Vagina (tissue), 2 donors: ENCODE results near the gene TGFB2. TPM values are rescaled to one million over a fixed set of nuclear protein-coding genes. Genes with fewer than 3 reads are reported as not detected.

ENCODE experiments used
- DNase-seq, 2 donors: peaks; one replicate each; pipeline ENCODE4 v3.0.0-alpha.2; 2017; ENCODE audit errors: extremely low spot score in 2 of 2
- H3K27ac ChIP-seq: fragments of 200-600 bp; sonication (generic); one replicate; pipeline ENCODE4 v1.5.1; 2019
- H3K27me3 ChIP-seq: fragments of 200-600 bp; sonication (generic); one replicate; pipeline ENCODE4 v1.5.1; 2019
- H3K36me3 ChIP-seq, 2 donors: fragments of 200-600 bp; sonication (generic); one replicate each; pipeline ENCODE4 v1.5.1; 2017 to 2019
- H3K4me1 ChIP-seq: fragments of 200-600 bp; sonication (generic); one replicate; pipeline ENCODE4 v1.5.1; 2019
- H3K4me3 ChIP-seq, 2 donors: fragments of 200-600 bp; sonication (generic); 1 replicate in 1 of 2; 2 replicates in 1 of 2; pipeline ENCODE4 v1.5.1; 2016 to 2019
- H3K9me3 ChIP-seq: fragments of 200-600 bp; sonication (generic); one replicate; pipeline ENCODE4 v1.5.1; 2019
- CTCF ChIP-seq, 3 experiments: fragments of 450-650 bp in 2 of 3; fragments of 200-600 bp in 1 of 3; sonication (generic) in 1 of 3; IDR thresholded peaks; one replicate each; pipeline ENCODE4 v1.5.1; 2017 to 2019; ENCODE audit warnings: antibody characterized with exemption in 3 of 3, mild to moderate bottlenecking in 2 of 3, moderate library complexity in 2 of 3
- POLR2A ChIP-seq, 2 donors: fragments of 450-650 bp; IDR thresholded peaks; one replicate each; pipeline ENCODE4 v1.6.1; 2017; ENCODE audit warnings: antibody characterized with exemption in 2 of 2, mild to moderate bottlenecking in 2 of 2, moderate library complexity in 2 of 2
- POLR2AphosphoS5 ChIP-seq, 2 donors: sonication (generic); formaldehyde crosslinking; IDR thresholded peaks; one replicate each; pipeline ENCODE4 v1.9.0; 2017; ENCODE audit warnings: antibody characterized with exemption in 2 of 2, mild to moderate bottlenecking in 2 of 2, low read depth in 1 of 2; ENCODE audit not compliant: insufficient read depth in 1 of 2
- intact Hi-C: fragments of 100-400 bp; cut with DNase I; formaldehyde crosslinking; loops from one replicate; pipeline ENCODE4 v1.15.1; 2023
- total RNA-seq: library from RNA; depleted of rRNA; stranded (reverse); fragments of >200 nt; gene quantifications from one replicate; pipeline ENCODE4 v1.2.3, GENCODE V29; 2016

Gene TGFB2
- total RNA-seq, 1 donor from 2014 or later = 16.9 TPM

DNA sequence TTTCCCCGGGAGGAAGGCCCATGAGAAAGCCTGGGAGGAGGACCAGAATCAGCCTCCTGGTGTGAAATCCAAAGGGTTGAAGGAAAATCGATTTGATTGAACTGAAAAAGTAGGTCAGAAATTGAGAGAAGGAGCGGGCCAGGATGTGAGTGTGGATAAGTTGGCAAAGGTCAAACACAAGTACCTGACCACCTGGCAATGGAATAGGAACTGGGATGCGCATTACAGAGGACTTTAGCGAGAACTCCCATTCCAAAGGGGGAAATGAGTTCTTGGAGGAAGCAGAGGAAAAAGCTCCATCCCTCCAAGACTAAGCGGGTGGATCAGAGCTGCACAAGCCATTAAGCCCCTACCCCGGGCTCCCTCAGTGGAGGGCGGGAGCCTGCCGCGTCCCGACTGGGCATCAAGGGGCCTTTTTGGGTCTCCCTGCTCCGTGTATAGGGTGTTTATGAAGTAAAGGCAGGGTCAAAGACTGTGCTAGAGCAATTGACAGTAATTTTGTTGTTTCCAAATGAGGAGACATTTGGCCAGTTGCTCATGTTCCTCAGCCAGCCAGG lies 56.4 kb downstream of the TGFB2 start:
- Histone ChIP-seq H3K36me3 (no peaks in the 10 kb centered on the region), H3K9me3 (no peaks in the 10 kb centered on the region), H3K27ac (no peak overlapping the region), H3K4me3 (no peak overlapping the region), H3K27me3 (no peaks in the 10 kb centered on the region), H3K4me1 (peaks cover 14% of the 10 kb centered on the region)
- TF ChIP-seq POLR2A (IDR thresholded peaks at IDR 0.05) (no peak), POLR2AphosphoS5 (IDR thresholded peaks at IDR 0.05; ENCODE audit: insufficient read depth in 1 of 2, low read depth in 1 of 2) (no peak), CTCF (IDR thresholded peaks at IDR 0.05) (no peak)
- DNase-seq = no peak
- intact Hi-C loops = no loop called here

DNA sequence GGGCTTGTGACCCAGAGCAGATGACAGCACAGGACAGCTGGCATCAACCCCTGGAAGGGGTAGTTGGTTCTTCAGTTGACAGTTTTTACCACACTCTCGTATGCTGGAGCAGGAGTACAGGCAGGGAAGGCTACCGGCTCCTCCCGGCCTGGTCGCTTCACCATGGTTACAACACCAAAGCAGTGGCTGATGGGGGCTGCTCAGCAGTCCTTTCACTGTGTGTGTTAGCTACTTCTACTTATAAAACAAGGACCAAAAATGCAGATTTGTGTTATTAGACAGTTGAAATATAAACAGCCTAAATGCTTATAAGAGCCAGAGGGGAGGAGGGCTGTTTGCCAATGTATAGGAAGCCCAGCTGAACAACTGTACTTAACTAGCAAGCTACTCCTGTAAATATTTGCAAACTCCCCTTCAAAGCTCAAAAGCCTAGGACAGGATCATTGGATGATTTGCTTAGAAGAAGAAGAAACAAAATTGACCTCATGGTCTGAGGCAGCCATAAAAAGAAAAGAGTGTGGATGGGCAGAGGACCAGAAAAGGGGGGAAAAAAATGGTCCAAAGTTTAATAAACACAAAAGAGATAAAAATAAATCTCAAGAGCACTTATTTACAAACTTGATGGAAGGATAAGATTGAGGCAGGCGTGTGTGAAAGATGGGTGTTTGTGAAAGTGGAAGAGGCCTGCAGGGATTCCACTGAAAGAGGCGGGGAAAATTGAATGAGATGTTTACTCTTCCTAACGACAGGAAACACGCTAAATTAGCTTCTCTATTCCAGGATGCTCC lies 57.1 kb downstream of the TGFB2 start:
- intact Hi-C loops = no loop called here
- no peak for TF ChIP-seq POLR2A (IDR thresholded peaks at IDR 0.05)
- TF ChIP-seq CTCF (IDR thresholded peaks at IDR 0.05) = no peak
- TF ChIP-seq POLR2AphosphoS5 (IDR thresholded peaks at IDR 0.05; ENCODE audit: insufficient read depth in 1 of 2, low read depth in 1 of 2) = no peak
- Histone ChIP-seq H3K27me3 (no peaks in the 10 kb centered on the region), H3K4me1 (peaks cover 14% of the 10 kb centered on the region), H3K4me3 (no peak overlapping the region), H3K27ac (no peak overlapping the region), H3K9me3 (no peaks in the 10 kb centered on the region), H3K36me3 (no peaks in the 10 kb centered on the region)
- no peak for DNase-seq

DNA sequence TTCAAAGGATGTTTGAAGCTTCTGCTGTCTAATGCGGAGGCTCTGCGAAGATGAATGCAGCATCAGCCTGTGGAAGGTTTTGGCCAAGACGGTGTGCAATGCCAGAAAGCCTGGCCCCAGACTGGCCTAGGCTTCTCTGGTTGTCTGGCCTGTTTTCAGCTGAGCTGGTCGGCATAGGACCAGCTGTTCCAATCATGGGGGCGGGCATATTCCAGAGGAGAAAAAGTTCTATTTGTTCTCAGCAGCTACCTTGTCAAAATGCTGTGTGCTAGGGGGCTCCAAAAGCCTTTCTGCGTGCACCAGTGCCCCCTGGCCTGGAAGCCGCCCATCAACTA lies 57.6 kb downstream of the TGFB2 start:
- intact Hi-C loops = no loop called here
- DNase-seq = no peak

GRCh38 chr1:218403300-218403699 lies 58.2 kb downstream of the TGFB2 start:
- Histone ChIP-seq H3K4me1 (peaks cover 14% of the 10 kb centered on the region), H3K9me3 (no peaks in the 10 kb centered on the region), H3K27me3 (no peaks in the 10 kb centered on the region), H3K36me3 (no peaks in the 10 kb centered on the region), H3K4me3 (no peak overlapping the region), H3K27ac (no peak overlapping the region)
- intact Hi-C loops = no loop called here
- no peak for DNase-seq
- TF ChIP-seq CTCF (IDR thresholded peaks at IDR 0.05) (no peak), POLR2AphosphoS5 (IDR thresholded peaks at IDR 0.05; ENCODE audit: insufficient read depth in 1 of 2, low read depth in 1 of 2) (no peak), POLR2A (IDR thresholded peaks at IDR 0.05) (no peak)

More for the DNA sequence above, 57.6 kb downstream of the TGFB2 start:
- TF ChIP-seq CTCF (IDR thresholded peaks at IDR 0.05) (no peak), POLR2A (IDR thresholded peaks at IDR 0.05) (no peak), POLR2AphosphoS5 (IDR thresholded peaks at IDR 0.05; ENCODE audit: insufficient read depth in 1 of 2, low read depth in 1 of 2) (no peak)
- Histone ChIP-seq H3K27me3 (no peaks in the 10 kb centered on the region), H3K27ac (no peak overlapping the region), H3K4me1 (peaks cover 14% of the 10 kb centered on the region), H3K4me3 (no peak overlapping the region), H3K36me3 (no peaks in the 10 kb centered on the region), H3K9me3 (no peaks in the 10 kb centered on the region)

DNA sequence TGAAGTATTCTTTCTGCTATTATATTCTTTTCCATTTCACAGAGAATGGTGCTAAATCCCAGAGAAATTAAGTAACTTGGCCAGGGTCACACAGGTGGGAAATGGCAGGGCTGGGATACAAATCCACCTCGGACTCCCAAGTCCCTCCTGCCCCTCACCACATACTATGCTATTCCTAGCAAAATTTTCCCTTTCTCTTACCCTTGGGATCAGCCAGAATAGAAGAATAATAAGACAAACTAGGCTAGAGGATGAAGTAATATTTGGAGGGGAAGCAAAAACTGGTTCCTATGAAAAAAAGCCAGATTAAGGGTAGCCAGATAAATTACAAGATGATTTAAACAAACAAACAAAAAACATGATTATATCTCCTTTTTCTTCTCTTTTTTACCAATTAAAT lies 62.5 kb downstream of the TGFB2 start:
- H3K4me1 ChIP-seq = peaks cover 5% of the 10 kb centered on the region
- no peaks in the 10 kb centered on the region for H3K36me3 ChIP-seq
- no peaks in the 10 kb centered on the region for H3K27me3 ChIP-seq
- no peak overlapping the region for H3K4me3 ChIP-seq
- no peak for DNase-seq
- no peaks in the 10 kb centered on the region for H3K9me3 ChIP-seq
- TF ChIP-seq CTCF (IDR thresholded peaks at IDR 0.05) (no peak), POLR2A (IDR thresholded peaks at IDR 0.05) (no peak), POLR2AphosphoS5 (IDR thresholded peaks at IDR 0.05; ENCODE audit: insufficient read depth in 1 of 2, low read depth in 1 of 2) (no peak)
- H3K27ac ChIP-seq = no peak overlapping the region
- intact Hi-C loops = no loop called here
